GM12878 (cell line): ENCODE results near the gene ADSL. TPM values are rescaled to one million over a fixed set of nuclear protein-coding genes. Genes with fewer than 3 reads are reported as not detected.

Experiments used
- CTCF ChIP-seq, 3 experiments: IDR thresholded peaks in 2 of 3; conservative IDR thresholded peaks in 1 of 3; 2 replicates each; pipeline ENCODE4 v1.5.1; 2011; ENCODE audit warnings: low read depth in 3 of 3, low read length in 3 of 3, mild to moderate bottlenecking in 3 of 3, control low read depth in 2 of 3, moderate library complexity in 2 of 3, inconsistent platforms in 1 of 3, mixed read lengths in 1 of 3; ENCODE audit not compliant: control insufficient read depth in 2 of 3, insufficient read depth in 1 of 3; ENCODE audit errors: extremely low read depth in 1 of 3
- E2F4 ChIP-seq: IDR thresholded peaks from 2 replicates; pipeline ENCODE4 v1.6.1; 2012; ENCODE audit warnings: low read depth, low read length, improper control_type of control experiment
- FOXK2 ChIP-seq: fragments of 450-650 bp; IDR thresholded peaks from 2 replicates; pipeline ENCODE4 v1.6.1; 2017; ENCODE audit warnings: mild to moderate bottlenecking, moderate library complexity
- KLF5 ChIP-seq: fragments of 450-650 bp; IDR thresholded peaks from 2 replicates; pipeline ENCODE4 v1.6.1; 2014; ENCODE audit warnings: mild to moderate bottlenecking; ENCODE audit not compliant: partially characterized antibody
- NR2C1 ChIP-seq: fragments of 450-650 bp; IDR thresholded peaks from 2 replicates; pipeline ENCODE4 v1.6.1; 2017; ENCODE audit warnings: antibody characterized with exemption, mild to moderate bottlenecking, moderate library complexity
- POLR2AphosphoS2 ChIP-seq: IDR thresholded peaks from 2 replicates; pipeline ENCODE4 v1.6.1; 2011; ENCODE audit warnings: low read depth, mild to moderate bottlenecking, low read length, improper control_type of control experiment, moderate library complexity
- POU2F2 ChIP-seq: IDR thresholded peaks from 3 replicates; pipeline ENCODE4 v1.6.1; 2011; ENCODE audit warnings: low read depth, mild to moderate bottlenecking, low read length, borderline replicate concordance
- SP1 ChIP-seq: IDR thresholded peaks from one replicate; pipeline ENCODE4 v1.6.1; 2011; ENCODE audit warnings: low read depth, low read length
- TCF7 ChIP-seq: IDR thresholded peaks from 2 replicates; pipeline ENCODE4 v1.6.1; 2014; ENCODE audit warnings: antibody characterized with exemption, borderline replicate concordance
- polyA plus RNA-seq, 11 experiments: library from polyadenylated mRNA; depleted of rRNA in 4 of 11; unstranded in 6 of 11; stranded (reverse) in 5 of 11; fragments of >200 nt; fragmentation: Nextera tagmentation in 4 of 11; fragmentation: Illumina TruSeq in 1 of 11; extraction: Ambion mirVana in 4 of 11; extraction: Trizol in 1 of 11; gene quantifications; 1 replicate in 1 of 11; 2 replicates in 10 of 11; pipeline versions ENCODE4 v1.2.1 to v1.2.3, GENCODE V29; 2011 to 2016; ENCODE audit warnings: inconsistent platforms in 2 of 11, missing spikeins in 2 of 11, low read depth in 1 of 11
- total RNA-seq, 4 experiments: library from RNA; depleted of rRNA in 3 of 4; stranded (reverse); fragments of >200 nt in 3 of 4; fragmentation: Illumina TruSeq in 1 of 4; extraction: Trizol in 1 of 4; gene quantifications; 2 replicates each; pipeline versions ENCODE4 v1.2.1 to v1.2.3, GENCODE V29; 2013 to 2021
- TF ChIP-seq, protein P1 (sequence below): fragments of 450-650 bp; IDR thresholded peaks from 2 replicates; pipeline ENCODE4 v1.6.1; 2018; ENCODE audit warnings: borderline replicate concordance, mild to moderate bottlenecking; ENCODE audit not compliant: partially characterized antibody
- TF ChIP-seq, protein P2 (sequence below): fragments of 450-650 bp; conservative IDR thresholded peaks from 2 replicates; pipeline ENCODE4 v1.6.1; 2017; ENCODE audit warnings: mild to moderate bottlenecking, moderate library complexity

The ADSL gene
- total and polyA plus RNA-seq, 10 of the 15 experiments (the other 5 are each of a cell fraction or from before 2014, with no cell fraction given), result 126 to 313 (median 143) TPM

DNA sequence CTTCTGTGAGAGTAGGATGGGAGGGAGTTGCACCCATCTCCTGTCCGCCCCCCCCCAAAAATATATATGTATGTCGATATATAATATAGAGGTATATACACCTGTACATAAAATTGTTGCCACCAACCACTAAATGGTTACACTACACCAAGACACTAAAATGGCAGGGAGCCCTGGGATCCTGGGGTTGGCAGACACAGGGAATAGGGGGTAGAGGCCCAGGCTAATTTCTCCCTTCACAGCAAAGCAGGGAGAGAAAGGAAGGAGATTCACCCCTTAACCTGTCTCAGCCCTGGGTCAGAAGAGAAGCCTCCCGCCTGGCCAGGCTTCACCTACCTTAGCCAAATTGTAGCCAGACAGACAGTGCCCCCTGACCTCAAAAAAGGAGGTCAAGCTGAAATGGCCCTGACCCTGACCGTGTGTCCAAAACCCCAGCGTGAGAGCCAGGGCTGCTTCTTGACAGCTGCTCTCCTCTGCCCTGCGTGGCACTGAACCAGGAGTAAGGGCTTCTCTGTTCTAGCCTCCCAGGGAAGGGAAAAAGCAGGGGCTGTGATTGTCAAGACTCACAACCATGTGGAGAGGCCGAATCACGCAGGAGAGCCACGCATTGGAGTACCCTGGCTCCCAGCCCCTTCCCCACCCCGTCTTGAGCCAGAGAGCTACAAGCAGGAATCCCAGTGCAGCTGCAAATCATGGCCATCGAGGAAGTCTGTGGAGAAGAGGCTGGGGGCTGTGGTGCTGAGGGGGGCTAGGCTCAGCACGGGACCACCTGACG is 64.6 kb downstream of the ADSL start (continued):
- TF ChIP-seq, protein P1, sequence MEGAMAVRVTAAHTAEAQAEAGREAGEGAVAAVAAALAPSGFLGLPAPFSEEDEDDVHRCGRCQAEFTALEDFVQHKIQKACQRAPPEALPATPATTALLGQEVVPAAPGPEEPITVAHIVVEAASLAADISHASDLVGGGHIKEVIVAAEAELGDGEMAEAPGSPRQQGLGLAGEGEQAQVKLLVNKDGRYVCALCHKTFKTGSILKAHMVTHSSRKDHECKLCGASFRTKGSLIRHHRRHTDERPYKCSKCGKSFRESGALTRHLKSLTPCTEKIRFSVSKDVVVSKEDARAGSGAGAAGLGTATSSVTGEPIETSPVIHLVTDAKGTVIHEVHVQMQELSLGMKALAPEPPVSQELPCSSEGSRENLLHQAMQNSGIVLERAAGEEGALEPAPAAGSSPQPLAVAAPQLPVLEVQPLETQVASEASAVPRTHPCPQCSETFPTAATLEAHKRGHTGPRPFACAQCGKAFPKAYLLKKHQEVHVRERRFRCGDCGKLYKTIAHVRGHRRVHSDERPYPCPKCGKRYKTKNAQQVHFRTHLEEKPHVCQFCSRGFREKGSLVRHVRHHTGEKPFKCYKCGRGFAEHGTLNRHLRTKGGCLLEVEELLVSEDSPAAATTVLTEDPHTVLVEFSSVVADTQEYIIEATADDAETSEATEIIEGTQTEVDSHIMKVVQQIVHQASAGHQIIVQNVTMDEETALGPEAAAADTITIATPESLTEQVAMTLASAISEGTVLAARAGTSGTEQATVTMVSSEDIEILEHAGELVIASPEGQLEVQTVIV, result no peak
- TF ChIP-seq POLR2AphosphoS2 (no peak), CTCF (IDR thresholded peaks at IDR 0.05 in 2 of 3, conservative IDR thresholded peaks at IDR 0.05 in 1 of 3; ENCODE audit: control insufficient read depth in 2 of 3, extremely low read depth in 1 of 3, insufficient read depth in 1 of 3, low read depth in 3 of 3, low read length in 3 of 3) (no peak), SP1 (no peak), FOXK2 (no peak), TCF7 (no peak), E2F4 (no peak), NR2C1 (no peak), KLF5 (no peak), POU2F2 (no peak)
- TF ChIP-seq, protein P2, sequence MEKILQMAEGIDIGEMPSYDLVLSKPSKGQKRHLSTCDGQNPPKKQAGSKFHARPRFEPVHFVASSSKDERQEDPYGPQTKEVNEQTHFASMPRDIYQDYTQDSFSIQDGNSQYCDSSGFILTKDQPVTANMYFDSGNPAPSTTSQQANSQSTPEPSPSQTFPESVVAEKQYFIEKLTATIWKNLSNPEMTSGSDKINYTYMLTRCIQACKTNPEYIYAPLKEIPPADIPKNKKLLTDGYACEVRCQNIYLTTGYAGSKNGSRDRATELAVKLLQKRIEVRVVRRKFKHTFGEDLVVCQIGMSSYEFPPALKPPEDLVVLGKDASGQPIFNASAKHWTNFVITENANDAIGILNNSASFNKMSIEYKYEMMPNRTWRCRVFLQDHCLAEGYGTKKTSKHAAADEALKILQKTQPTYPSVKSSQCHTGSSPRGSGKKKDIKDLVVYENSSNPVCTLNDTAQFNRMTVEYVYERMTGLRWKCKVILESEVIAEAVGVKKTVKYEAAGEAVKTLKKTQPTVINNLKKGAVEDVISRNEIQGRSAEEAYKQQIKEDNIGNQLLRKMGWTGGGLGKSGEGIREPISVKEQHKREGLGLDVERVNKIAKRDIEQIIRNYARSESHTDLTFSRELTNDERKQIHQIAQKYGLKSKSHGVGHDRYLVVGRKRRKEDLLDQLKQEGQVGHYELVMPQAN, result no peak
